Measurements from ENCODE around the gene HECTD3.

Gene HECTD3

GRCh38 chr1:45010855-45011811 lies at the start of gene HECTD3:
HECTD3 (minus strand) TSS chr1:45011324; CDS start chr1:45011257, 67 bp downstream.
- peak; percentile 84 for DNase-seq (ENCODE audit: low spot score)

GRCh38 chr1:45059829-45060228 lies 48.7 kb upstream of the HECTD3 start:
- no peak for DNase-seq (ENCODE audit: low spot score)

GRCh38 chr1:45057542-45057941 lies 46.4 kb upstream of the HECTD3 start:
- no peak for DNase-seq (ENCODE audit: low spot score)

- DNase-seq (ENCODE audit: low spot score), result peak; percentile 14
These were observed 40.1 kb upstream of the HECTD3 start for GRCh38 chr1:45051005-45051772.

GRCh38 chr1:45047032-45047431 lies 35.9 kb upstream of the HECTD3 start:
- DNase-seq (ENCODE audit: low spot score), result peak; percentile 7

GRCh38 chr1:45044916-45045315 lies 33.8 kb upstream of the HECTD3 start:
- no peak for DNase-seq (ENCODE audit: low spot score)

- no peak for DNase-seq (ENCODE audit: low spot score)
These were observed 32.0 kb upstream of the HECTD3 start for GRCh38 chr1:45043094-45043493.

- DNase-seq (ENCODE audit: low spot score), result no peak
These were observed 29.2 kb upstream of the HECTD3 start for GRCh38 chr1:45040297-45040696.

GRCh38 chr1:45038661-45039364 lies 27.7 kb upstream of the HECTD3 start:
- no peak for DNase-seq (ENCODE audit: low spot score)

- no peak for DNase-seq (ENCODE audit: low spot score)
These were observed 27.1 kb upstream of the HECTD3 start for GRCh38 chr1:45038240-45038639.

GRCh38 chr1:45037456-45037855 lies 26.3 kb upstream of the HECTD3 start:
- peak; percentile 30 for DNase-seq (ENCODE audit: low spot score)

GRCh38 chr1:45035631-45036301 lies 24.6 kb upstream of the HECTD3 start:
- no peak for DNase-seq (ENCODE audit: low spot score)

- DNase-seq (ENCODE audit: low spot score), result no peak
These were observed 22.2 kb upstream of the HECTD3 start for GRCh38 chr1:45033356-45033755.

GRCh38 chr1:45032837-45033236 lies 21.7 kb upstream of the HECTD3 start:
- DNase-seq (ENCODE audit: low spot score), result no peak

- no peak for DNase-seq (ENCODE audit: low spot score)
These were observed 15.3 kb upstream of the HECTD3 start for GRCh38 chr1:45026446-45026845.

- no peak for DNase-seq (ENCODE audit: low spot score)
These were observed 12.5 kb upstream of the HECTD3 start for GRCh38 chr1:45023663-45024062.

- peak; percentile 65 for DNase-seq (ENCODE audit: low spot score)
These were observed 7.6 kb upstream of the HECTD3 start for GRCh38 chr1:45018599-45019230.

- DNase-seq (ENCODE audit: low spot score), result no peak
These were observed 5.6 kb upstream of the HECTD3 start for GRCh38 chr1:45016767-45017166.

GRCh38 chr1:45016090-45016697 lies 5.1 kb upstream of the HECTD3 start:
- no peak for DNase-seq (ENCODE audit: low spot score)

GRCh38 chr1:45015683-45016082 lies 4.6 kb upstream of the HECTD3 start:
- DNase-seq (ENCODE audit: low spot score), result no peak
